Osteocyte (in vitro differentiated cells): ENCODE measurements around the gene CACNA1D. TPM values are rescaled to one million over a fixed set of nuclear protein-coding genes. Genes with fewer than 3 reads are reported as not detected.

ENCODE experiments used
- DNase-seq: peaks from one replicate; pipeline ENCODE4 v3.0.0; 2021; ENCODE audit warnings: mixed read lengths; ENCODE audit not compliant: unreplicated experiment; ENCODE audit errors: extremely low spot score
- H3K27ac Mint-ChIP-seq: one replicate; pipeline ENCODE4 v1.8.0; 2021; ENCODE audit warnings: mild to moderate bottlenecking, mixed read lengths; ENCODE audit not compliant: unreplicated experiment
- H3K27me3 Mint-ChIP-seq: one replicate; pipeline ENCODE4 v1.8.0; 2021; ENCODE audit warnings: mixed read lengths; ENCODE audit not compliant: unreplicated experiment
- H3K36me3 Mint-ChIP-seq: one replicate; pipeline ENCODE4 v1.8.0; 2021; ENCODE audit warnings: mixed read lengths; ENCODE audit not compliant: unreplicated experiment
- H3K4me1 Mint-ChIP-seq: one replicate; pipeline ENCODE4 v1.8.0; 2021; ENCODE audit warnings: mixed read lengths; ENCODE audit not compliant: unreplicated experiment
- H3K4me3 Mint-ChIP-seq: one replicate; pipeline ENCODE4 v1.8.0; 2021; ENCODE audit warnings: mild to moderate bottlenecking, moderate library complexity, mixed read lengths; ENCODE audit not compliant: unreplicated experiment
- H3K9me3 Mint-ChIP-seq: one replicate; pipeline ENCODE4 v1.8.0; 2021; ENCODE audit warnings: mixed read lengths; ENCODE audit not compliant: unreplicated experiment
- total RNA-seq: library from RNA; stranded (reverse); gene quantifications from 2 replicates; pipeline ENCODE4 v1.2.1, GENCODE V29; 2021
- TF ChIP-seq, protein P1 (sequence below): fragments of 200-600 bp; sonication (generic); IDR thresholded peaks from 2 replicates; pipeline ENCODE4 v1.5.0; 2021; ENCODE audit warnings: antibody characterized with exemption, mild to moderate bottlenecking, moderate library complexity

Gene CACNA1D
- total RNA-seq, 1 donor from 2014 or later, result 0.48 TPM

DNA sequence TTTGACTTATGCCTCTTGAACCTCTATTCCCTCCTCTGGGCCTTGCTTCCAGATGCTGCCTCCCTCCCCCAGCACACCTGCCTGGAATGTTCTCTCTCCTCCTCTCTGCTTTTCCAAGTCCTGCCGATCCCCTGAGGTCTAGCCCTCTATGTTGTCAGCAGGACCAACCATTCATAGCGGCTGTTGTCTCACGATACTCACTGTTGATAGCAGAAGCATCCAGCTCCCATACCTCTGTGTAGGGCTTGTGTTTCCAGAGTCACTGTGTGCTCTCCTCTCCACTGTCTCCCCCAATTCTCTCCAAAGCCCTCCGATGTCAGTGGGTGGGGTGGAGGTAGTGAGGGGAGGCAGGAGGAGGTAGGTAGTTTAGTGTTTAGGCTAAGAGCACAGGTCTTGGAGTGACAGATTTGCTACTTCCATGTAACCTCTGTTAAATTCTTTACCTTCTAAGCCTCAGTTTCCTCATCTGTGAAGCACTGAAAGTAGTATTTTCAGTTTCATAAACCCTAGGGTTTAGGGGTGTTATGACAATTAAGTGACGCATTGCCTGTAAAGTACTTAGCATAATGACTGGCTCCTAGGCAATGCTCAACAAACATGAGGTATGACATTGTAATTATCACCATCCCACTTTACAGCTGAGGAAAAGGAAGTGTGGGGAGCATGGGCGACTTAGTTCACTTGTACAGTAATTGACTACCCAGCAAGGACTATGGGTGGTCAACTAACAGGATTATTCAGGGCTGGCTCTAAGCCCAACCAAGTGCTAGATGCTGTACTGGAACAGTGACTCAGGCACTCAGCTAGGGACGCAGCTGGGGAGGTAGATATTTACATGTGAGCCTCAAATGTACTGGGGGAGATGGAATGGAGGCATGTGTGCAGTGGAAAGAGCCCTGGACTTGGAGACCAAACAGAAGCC, 122.8 kb downstream of the CACNA1D start:
- peak; percentile 30 for DNase-seq
- Mint-ChIP-seq H3K27ac (no peak overlapping the region), H3K4me3 (no peak overlapping the region)

DNA sequence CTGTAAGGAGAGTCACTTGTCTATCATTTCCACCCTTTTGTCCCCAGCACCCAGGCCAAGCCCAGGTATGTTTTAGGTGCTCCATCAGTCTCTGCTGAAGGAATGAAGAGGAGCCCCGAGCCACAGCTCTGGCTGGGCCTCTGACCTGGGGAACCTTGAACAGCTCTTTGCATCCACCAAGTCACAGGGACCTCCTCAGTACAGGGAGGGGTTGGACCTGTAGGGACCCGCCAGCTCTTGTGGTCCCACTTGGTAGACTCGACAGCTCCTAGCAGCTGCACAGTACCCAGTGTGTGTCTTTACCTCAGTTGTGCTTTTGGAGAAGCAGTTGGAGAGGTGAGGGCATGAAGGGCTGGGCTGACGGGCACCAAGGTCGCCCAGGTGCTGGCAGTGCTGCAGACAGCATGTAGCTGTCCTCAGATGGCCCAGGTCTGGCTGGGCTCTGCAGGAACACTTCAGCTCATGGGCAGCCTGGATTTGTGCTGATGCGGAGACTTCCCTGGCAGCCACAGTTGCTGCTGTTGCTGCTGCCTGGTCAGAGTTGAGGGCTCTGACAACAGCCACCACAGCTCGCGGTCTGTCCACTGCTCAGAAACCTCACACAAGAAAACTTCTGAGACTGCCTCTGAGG, 123.6 kb downstream of the CACNA1D start:
- H3K4me1 Mint-ChIP-seq, result no peaks in the 10 kb centered on the region
- TF ChIP-seq, protein P1, sequence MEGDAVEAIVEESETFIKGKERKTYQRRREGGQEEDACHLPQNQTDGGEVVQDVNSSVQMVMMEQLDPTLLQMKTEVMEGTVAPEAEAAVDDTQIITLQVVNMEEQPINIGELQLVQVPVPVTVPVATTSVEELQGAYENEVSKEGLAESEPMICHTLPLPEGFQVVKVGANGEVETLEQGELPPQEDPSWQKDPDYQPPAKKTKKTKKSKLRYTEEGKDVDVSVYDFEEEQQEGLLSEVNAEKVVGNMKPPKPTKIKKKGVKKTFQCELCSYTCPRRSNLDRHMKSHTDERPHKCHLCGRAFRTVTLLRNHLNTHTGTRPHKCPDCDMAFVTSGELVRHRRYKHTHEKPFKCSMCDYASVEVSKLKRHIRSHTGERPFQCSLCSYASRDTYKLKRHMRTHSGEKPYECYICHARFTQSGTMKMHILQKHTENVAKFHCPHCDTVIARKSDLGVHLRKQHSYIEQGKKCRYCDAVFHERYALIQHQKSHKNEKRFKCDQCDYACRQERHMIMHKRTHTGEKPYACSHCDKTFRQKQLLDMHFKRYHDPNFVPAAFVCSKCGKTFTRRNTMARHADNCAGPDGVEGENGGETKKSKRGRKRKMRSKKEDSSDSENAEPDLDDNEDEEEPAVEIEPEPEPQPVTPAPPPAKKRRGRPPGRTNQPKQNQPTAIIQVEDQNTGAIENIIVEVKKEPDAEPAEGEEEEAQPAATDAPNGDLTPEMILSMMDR, result no peak
- no peaks in the 10 kb centered on the region for H3K36me3 Mint-ChIP-seq
- no peak overlapping the region for H3K4me3 Mint-ChIP-seq
- DNase-seq, result peak; percentile 54
- H3K9me3 Mint-ChIP-seq, result no peaks in the 10 kb centered on the region
- no peak overlapping the region for H3K27ac Mint-ChIP-seq
- H3K27me3 Mint-ChIP-seq, result peaks cover 12% of the 10 kb centered on the region

More for the DNA sequence above, 122.8 kb downstream of the CACNA1D start:
- peaks cover 12% of the 10 kb centered on the region for H3K27me3 Mint-ChIP-seq
- no peaks in the 10 kb centered on the region for H3K36me3 Mint-ChIP-seq
- TF ChIP-seq, protein P1, result no peak
- no peaks in the 10 kb centered on the region for H3K9me3 Mint-ChIP-seq
- no peaks in the 10 kb centered on the region for H3K4me1 Mint-ChIP-seq

DNA sequence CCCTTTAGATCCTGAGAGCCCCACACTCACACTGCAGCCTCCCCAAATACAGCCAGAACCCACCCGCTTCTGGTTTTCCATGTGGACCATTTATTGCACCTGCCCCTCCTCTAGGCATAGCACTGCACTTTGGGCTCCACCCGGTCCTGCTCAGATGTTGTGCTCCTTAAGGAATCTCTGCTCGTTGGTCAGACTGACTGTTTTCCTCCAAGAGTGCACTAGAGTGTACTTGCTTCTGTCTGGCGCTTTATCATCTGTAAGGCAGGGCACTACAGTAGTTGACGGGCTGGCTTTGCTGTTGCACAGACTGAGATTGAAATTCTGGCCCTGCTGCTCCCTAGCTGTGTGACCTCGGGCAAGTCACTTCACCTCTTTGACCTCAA, 124.1 kb downstream of the CACNA1D start:
- Mint-ChIP-seq H3K36me3 (no peaks in the 10 kb centered on the region), H3K27ac (no peak overlapping the region), H3K9me3 (no peaks in the 10 kb centered on the region), H3K27me3 (peaks cover 9% of the 10 kb centered on the region), H3K4me3 (no peak overlapping the region), H3K4me1 (no peaks in the 10 kb centered on the region)
- TF ChIP-seq, protein P1, result no peak
- peak; percentile 70 for DNase-seq

DNA sequence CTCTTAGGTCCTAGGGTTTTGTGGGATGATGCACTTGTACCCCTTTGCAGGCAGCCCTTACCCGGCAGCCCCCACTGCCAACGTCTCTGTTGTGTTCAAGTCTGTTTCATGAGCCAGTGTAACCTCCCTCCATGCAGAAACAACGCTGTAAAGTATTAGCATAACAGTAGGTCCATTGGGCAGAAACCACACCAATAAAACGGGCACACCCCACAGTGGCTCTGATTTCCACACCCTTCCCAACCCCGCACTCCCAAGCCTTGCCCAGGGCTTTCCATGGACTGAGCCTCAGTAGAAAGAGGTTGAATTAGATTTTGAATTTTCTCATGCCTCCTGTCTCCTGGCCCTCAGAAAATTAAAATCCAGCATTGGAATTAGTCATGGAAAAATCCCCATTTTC, 124.5 kb downstream of the CACNA1D start:
- no peak overlapping the region for H3K4me3 Mint-ChIP-seq
- no peaks in the 10 kb centered on the region for H3K36me3 Mint-ChIP-seq
- H3K4me1 Mint-ChIP-seq, result no peaks in the 10 kb centered on the region
- H3K27ac Mint-ChIP-seq, result no peak overlapping the region
- TF ChIP-seq, protein P1, result no peak
- peaks cover 9% of the 10 kb centered on the region for H3K27me3 Mint-ChIP-seq
- peak; percentile 49 for DNase-seq
- no peaks in the 10 kb centered on the region for H3K9me3 Mint-ChIP-seq
